Renal cortex interstitium (tissue), 15 donors: ENCODE data around the gene SLC16A8. TPM values are rescaled to one million over a fixed set of nuclear protein-coding genes. Genes with fewer than 3 reads are reported as not detected.
"Not testable (repeated sequence)": the region's sequence is repeated elsewhere in the genome, so short reads cannot be mapped to it uniquely, and the experiment has no call there.

Experiments used
- DNase-seq, 11 donors: peaks; one replicate each; pipeline ENCODE4 v3.0.0-alpha.2; 2013; ENCODE audit warnings: low read depth in 9 of 11, low spot score in 4 of 11; ENCODE audit errors: extremely low read depth in 1 of 11
- long read RNA-seq, 16 experiments: transcript quantifications; one replicate each; lab custom pipeline, GENCODE V29; 2026
- polyA plus RNA-seq, 3 donors: library from polyadenylated mRNA; unstranded; fragments of 120-200 nt; gene quantifications; one replicate each; pipeline ENCODE4 v1.2.1, GENCODE V29; 2013; ENCODE audit not compliant: insufficient read length in 3 of 3

The SLC16A8 gene
- polyA plus RNA-seq, result 1 to 10 TPM; 1.4 to 2.7 (median 1.9) TPM
- long read RNA-seq, donor 1, result 0 reads
- long read RNA-seq, donor 2, result 0 reads
- long read RNA-seq, donor 3, result 0 reads
- long read RNA-seq, donor 4, result 0 reads
- long read RNA-seq, donor 5, result 0 reads
- long read RNA-seq, donor 6, result 0 reads
- long read RNA-seq, donor 7, result 0 reads
- long read RNA-seq, donor 8, partial matches to known transcripts, result 8 of 8 reads
- long read RNA-seq, donor 8, other reads (novel, unspliced or antisense), result 0 of 8 reads
- long read RNA-seq, donor 9, result 0 reads
- long read RNA-seq, donor 10, result 0 reads
- long read RNA-seq, donor 11, result 0 reads
- long read RNA-seq, donor 12, result 0 reads
- long read RNA-seq, donor 13, result 0 reads
- long read RNA-seq, donor 14, result 0 reads
- long read RNA-seq, donor 15, result 0 reads
- long read RNA-seq, donor 16, result 0 reads

DNA sequence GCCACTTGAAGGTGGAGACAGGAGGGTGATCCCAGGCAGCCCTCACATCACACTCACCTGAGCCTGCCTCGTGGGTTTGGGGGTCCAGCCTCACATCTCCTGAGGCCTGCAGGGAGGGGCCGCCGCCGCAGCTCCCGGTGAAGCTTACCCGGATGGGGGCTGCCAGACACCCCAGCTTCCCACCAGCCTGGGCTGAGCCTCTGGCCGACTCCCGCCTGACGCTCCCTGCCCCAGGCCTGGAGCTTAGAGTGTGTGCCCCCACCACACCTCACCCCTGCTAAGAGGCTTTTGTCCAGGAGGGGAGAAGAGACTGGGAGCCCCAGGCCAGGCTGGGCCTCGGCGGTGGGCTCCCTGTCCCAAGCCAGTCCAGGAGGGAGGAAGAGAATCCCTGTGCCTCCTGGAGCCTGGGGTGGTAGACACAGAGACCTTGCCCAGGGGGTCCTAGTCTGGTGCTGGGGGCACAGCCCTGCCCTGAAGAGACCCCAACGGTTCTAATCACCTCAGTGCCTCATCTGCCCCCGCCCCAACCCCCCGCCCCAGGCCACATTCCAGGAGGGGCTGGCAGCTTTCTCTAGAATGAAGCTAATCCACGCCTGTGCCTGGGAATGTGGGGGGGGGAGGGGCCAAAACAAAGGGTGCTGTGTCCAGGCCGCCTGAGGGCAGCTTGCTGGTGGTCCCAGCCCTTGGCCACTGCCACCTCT lies at the start of gene SLC16A8:
Gene SLC16A8 (minus strand): TSS at position 254 of the 701 bp plus-strand sequence. CDS start 1,311 bp downstream, outside the sequence.
- no peak for DNase-seq

DNA sequence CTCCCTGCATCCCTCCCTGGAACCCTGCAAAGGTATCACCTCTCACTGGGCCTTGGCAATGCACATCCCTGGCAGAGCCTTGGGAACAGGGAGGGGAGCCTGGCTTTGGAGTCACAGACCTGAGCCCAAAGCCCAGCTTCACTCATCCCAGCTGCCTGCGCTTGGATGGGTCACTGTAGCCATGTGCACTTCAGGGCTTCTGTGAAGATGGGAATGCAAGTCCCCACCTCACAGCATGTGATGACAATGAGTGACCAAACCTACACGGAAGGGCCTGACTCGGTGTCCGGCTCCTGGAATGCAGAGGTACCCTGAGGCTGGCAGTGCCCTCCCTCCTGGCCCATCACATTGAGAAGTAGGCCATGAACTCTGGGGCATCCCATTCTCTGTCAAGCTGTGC lies 49.3 kb upstream of the SLC16A8 start:
- no peak for DNase-seq

GRCh38 chr22:38132794-38133193 lies 48.8 kb upstream of the SLC16A8 start:
- no peak for DNase-seq

- no peak for DNase-seq
Measured at GRCh38 chr22:38132136-38132535, 48.2 kb upstream of the SLC16A8 start.

DNA sequence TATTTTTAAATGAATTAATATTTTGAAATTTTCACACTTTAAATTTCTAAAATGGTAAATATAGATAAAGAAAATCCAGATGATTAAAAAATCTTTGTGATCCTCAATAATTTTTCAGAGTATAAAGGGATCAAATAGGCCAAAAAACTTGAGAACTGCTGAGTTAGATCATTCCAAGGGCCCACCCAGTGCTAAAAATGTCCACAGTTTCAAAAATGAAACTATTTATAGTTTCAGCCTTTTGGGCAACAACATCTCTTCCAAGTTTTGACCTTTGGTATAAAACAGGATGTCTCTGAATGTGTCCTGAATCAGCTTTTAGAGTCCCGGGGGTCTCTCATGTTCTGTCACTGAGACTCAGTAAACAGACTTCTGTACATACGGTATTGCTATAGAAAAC lies 47.4 kb upstream of the SLC16A8 start:
- DNase-seq, result no peak

- no peak for DNase-seq
Measured at GRCh38 chr22:38129856-38130255, 45.9 kb upstream of the SLC16A8 start.

- no peak for DNase-seq
Measured at GRCh38 chr22:38129021-38129420, 45.0 kb upstream of the SLC16A8 start.

DNA sequence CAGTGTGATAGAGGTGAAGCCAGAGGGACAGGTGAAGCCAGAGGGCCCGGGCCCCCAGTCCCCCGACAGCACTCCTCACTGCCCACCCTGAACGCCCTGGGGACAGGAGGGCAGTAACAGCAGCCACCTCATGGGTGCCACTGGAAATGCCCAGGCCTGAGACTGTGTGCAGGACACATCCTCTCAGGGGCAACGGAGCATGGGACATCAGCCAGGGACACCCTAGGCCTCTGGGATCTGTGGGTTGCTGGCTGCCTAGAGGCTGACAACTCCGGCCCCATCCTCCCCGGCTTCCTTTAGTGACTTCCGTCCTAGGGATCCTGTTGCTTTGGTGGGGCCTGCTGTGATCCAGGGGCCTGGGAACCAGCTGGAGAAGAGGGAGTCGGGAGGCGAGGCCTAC lies 43.9 kb upstream of the SLC16A8 start:
- no peak for DNase-seq

GRCh38 chr22:38126928-38127668 lies 43.1 kb upstream of the SLC16A8 start:
- DNase-seq, result no peak

DNA sequence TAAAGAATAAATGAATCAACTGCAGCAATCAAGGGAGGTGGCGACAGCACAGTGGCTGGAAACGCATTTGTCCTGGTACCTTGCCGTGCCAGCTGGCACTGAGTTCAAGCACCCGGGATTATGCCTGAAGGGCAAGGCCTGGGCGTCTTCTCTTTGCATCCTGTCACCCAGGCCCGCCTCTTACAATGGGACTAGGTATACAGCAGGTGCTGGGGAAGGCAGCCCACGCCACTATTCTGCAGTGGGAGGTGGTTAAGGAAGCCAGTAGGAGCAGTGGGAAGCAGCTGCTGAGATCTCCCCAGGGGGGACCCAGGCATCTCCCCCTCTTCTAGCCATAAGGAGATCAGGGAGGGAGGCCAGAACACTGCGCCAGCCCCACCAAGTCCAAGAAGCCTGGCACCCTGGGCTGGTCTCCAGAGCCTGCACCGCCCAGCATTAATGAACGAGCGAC lies 41.8 kb upstream of the SLC16A8 start:
- DNase-seq, result no peak

GRCh38 chr22:38125038-38125610 lies 41.1 kb upstream of the SLC16A8 start:
- DNase-seq, result no peak

DNA sequence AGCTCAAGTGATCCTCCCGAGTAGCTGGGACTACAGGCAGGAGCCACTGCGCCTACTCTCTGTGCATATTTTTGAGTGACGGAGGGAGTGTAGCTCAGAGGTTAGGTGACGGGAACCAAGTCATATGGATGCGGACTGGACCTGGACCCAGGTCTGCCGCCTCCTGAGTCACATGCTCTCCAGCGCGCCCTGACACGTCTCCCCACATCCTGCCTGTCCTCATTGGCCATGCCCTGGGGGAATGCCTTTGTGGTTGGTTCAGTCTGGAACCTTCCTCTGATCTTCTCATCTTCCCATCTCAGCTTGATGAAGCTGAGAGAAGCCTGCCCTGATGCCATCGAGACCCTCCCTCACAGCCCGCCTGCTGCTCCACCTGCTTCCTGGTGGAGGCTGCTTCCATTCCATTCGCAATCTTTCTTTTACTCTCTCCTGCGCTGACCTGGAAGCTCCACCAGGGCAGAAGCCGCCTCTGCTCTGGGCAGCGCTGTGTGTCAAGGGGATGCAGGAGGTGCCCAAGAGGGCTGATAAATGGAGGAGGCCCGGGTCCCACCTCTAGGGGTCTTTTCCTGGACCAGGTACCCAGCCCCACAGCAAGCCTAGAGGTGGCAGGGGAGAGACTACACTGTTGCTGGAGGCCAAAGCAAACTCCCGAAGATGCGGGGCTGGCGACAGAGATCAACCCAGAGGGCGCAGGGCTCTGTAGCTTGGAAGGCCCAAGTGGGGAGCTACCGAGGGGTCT lies 40.4 kb upstream of the SLC16A8 start:
- no peak for DNase-seq

DNA sequence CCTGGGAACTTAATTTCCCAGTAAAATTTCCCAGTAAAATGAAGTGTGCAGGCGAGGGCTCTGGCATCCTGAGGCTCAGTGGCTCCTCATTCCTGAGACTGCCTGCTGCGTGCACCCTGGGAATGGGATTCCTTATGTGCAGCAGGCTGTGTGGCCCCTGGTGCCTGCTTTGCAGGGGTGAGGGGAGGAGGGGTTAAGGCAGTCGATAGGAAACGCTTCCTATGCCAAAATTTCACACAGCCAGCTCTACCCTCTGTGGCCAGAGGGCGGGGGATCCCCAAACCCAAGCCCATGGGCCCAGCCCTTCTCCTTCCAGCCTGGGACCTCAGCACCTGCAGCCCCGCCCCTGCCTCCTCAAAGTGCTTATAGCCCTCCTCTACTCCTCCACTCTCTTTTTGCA lies 38.6 kb upstream of the SLC16A8 start:
- no peak for DNase-seq

GRCh38 chr22:38120359-38121110 lies 36.6 kb upstream of the SLC16A8 start:
- no peak for DNase-seq

DNA sequence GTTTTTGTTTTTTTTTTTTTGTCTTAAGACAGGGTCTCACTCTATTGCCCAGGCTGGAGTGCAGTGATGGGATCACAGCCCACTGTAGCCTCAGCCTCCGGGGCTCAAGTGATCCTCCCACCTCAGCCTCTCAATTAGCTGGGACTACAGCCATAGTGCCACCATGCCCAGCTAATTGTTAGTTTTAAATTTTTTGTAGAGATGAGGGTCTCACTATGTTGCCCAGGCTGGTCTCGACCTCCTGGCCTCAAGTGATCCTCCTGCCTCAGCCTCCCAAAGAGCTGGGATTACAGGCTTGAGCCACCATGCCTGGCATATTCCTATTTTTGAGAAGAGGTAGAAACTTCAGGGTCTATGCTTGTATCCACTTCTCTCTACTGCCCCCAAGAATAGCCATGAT lies 34.8 kb upstream of the SLC16A8 start:
- not testable (repeated sequence) for DNase-seq

DNA sequence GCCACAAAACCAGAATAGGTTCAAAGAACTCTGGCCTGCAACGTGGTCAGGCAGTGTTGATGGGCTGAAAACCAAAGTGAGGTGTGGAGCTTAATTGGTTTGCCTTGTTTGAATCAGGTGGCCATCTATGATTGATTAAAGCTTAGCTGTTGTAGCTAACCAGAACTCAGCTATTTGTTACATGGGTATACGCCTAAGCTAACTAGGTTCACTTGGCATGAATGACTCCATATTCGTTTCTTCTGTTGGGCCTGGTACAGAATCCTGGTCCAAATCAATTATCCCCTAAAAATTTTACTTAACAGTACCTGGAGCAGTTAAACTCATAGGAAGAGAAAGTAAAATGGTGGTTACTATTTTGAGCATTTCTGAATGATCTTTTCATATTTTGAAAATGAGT lies 34.2 kb upstream of the SLC16A8 start:
- DNase-seq, result no peak

GRCh38 chr22:38117556-38117955 lies 33.6 kb upstream of the SLC16A8 start:
- DNase-seq, result not testable (repeated sequence)
